Hematopoietic multipotent progenitor cell treated with erythropoietin and hydrocortisone succinate and interleukin-3 and kit ligand, for 17 days (in vitro differentiated cells): Measurements from ENCODE around the gene TADA2B.

Experiments
- DNase-seq: peaks from one replicate; pipeline ENCODE4 v3.0.0-alpha.2; 2015; ENCODE audit warnings: low spot score

Gene TADA2B

GRCh38 chr4:7043284-7044136, at the start of gene TADA2B:
Gene TADA2B (plus strand): TSS chr4:7043372. CDS start chr4:7043580, 208 bp downstream.
- DNase-seq = peak; percentile 59

DNA sequence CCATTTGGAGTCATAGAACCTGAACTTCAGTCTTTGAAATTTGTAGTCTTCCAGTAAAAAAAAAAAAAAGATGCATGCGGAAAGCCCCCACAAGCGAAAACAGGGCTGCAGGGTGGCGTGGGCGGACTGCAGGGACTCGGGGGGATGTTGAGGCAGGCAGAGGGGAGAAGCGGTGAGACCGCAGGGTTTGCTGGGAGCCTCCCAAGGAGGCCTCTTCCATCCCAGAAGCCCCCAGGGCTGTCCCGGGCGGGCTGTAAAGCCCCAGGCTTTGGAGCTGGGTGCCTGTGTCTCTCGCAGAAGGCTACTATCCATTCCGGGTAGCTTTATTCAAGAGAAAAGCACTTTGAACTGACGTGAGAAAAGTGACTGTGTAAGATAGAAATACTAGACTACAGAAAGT, 46.7 kb upstream of the TADA2B start:
- no peak for DNase-seq

DNA sequence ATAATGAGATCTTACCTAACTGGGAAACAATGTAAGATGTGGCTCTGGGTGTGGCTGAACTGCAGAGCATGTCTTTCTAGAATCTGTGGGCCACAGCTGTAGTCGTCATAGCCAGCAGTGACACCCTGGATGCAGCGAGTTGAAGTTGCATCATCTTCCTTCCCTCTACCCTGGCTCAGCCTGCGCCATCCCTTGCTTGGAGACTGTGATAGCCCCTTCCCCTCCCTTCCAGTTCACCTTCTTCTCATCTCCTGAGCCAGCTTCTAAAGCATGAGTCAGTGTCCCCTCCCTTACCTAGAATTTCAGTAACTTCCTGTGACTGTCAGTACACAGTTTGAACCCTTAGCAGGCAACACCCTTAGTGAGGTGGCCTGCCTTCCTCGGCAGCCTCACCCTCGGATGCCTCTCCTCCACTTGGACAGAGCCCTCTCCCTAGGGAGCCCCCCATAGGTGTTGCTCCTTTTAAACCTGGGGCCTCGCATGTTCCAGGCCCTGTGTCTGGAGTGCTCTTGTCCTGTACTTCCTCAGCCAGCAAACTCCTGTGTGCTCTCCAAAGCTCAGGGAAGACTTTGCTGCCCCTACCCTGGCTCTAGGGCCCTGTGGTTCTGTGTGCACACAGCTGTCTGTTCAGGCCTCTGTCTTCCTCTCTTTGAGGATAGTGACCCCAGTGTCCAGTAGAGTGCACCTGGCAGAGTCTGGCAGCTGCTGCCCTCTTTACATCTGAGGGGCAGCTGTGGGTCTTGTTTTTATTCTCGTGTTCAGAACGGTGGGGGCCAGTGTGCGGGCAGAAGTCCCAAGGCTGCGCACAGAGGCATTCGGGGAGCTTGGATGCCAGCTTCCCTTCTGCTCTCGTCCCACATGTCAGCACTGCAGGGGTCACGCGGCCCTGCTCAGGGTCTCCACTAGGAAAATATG, 43.7 kb upstream of the TADA2B start:
- peak; percentile 21 for DNase-seq

DNA sequence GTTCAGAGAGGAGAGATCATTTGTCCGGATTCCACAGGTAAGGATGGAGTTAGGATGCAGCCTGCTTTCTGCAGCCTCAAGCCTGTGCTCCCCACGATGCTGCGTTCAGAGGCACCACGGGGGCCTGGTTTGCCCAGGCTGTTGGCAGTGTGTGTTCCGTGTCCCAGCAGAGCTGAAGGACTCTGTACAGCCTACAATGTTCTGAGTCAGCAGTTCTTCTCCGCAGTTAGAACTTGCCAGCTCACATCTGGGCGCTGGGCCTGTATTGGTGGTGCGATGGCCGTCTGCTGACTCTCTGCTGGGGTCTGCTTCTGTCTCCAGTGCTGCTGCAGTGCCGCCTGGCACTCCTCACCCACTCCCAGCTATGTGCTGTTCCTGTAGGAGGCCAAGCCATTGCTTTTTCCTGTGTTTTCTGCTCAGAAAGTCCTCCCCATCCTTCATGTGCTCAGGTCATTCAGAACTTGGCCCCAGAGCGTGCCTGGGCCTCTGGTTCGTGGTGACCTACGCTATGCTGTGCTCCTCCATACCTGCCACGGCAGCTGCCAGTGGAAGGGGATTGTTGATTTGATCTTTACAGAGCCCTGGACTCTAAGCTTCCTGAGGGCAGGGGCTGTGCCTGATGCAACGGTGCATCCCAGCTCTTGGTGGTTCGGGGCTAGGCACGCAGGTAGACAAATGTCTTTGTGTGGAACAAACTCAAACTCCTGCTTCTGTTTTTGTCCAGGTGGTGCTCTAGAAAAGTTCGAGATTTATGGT, 42.6 kb upstream of the TADA2B start:
- DNase-seq = no peak

GRCh38 chr4:7001271-7001670, 41.9 kb upstream of the TADA2B start:
- DNase-seq = no peak

GRCh38 chr4:7002336-7002735, 40.8 kb upstream of the TADA2B start:
- no peak for DNase-seq

- no peak for DNase-seq
These were observed 39.8 kb upstream of the TADA2B start for GRCh38 chr4:7003176-7003878.

- no peak for DNase-seq
These were observed 39.3 kb upstream of the TADA2B start for GRCh38 chr4:7003879-7004240.

DNA sequence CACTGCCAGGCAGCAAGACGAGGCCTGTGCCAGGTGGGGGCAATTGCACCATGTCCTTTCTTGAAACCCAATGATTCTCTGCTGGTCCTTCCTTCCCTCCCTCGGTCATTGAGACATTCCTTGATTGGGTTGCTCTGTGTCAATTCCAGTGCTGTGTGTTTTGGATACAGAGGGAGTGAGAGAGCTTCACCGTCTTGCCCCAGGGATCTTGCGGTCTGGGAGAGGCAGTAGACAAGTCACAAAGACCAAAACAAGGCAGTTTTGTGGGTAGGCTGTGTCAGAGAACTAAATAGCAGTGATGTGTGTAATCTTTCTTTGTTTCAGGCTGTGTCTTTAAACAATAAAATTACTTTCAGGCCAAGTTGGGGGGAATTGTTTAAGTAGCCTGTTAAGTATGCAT, 38.8 kb upstream of the TADA2B start:
- DNase-seq = no peak

DNA sequence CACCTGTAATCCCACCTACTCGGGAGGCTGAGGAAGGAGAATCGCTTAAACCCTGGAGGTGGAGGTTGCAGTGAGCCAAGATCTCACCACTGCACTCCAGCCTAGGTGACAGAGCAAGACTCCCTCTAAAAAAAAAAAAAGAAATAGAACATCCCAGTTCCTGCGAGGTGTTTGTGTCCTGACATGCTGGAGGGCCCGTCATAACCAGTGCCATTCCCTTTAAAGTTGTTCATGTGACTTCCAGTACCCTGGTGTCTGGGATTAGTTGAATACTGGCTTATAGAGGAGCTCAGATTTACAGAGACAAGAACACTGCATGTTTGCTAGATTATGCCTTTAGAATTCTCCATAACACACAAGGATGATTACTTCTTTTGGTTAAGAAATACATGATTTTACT, 37.6 kb upstream of the TADA2B start:
- no peak for DNase-seq

GRCh38 chr4:7006411-7006810, 36.8 kb upstream of the TADA2B start:
- no peak for DNase-seq

DNA sequence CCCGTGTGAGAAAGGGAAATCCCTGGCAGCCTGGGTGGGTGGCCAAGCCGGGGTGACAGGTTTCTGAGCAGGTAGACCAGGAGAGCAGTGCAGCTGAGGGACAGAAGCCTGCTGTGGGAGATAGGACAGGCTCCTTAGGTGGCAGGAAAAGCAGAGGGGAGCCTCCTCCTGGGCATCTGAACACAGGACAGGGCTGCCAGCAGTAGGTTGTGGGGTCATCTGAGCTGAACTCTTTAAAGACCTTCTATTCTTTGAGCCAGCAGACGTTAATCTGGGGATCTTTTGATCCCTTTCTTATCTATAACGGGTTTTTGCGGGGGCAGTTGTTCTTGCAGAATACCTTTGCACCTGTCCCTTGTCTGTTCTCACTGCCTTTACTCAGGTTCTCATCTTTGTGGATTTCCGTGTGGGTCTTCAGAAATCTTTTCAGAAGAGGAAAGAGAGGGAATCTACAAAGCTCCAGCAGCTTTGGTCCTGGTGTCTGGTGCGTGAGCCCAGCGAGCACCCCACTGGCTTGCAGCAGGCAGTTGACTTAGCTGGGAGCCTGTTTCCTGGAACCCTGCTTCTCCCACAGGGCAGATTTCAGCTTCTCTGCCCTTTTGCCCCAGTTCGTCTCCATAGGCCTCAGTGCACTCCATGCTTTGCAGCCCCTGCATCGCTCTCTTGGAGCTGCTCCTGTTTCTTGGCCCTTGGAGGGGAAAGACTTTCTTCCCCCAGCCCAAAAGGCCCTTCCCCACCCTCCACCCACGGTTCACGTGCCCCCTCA, 35.8 kb upstream of the TADA2B start:
- DNase-seq = peak; percentile 27

- DNase-seq = no peak
These were observed 35.2 kb upstream of the TADA2B start for GRCh38 chr4:7007944-7008343.

GRCh38 chr4:7009564-7009963, 33.6 kb upstream of the TADA2B start:
- DNase-seq = no peak

DNA sequence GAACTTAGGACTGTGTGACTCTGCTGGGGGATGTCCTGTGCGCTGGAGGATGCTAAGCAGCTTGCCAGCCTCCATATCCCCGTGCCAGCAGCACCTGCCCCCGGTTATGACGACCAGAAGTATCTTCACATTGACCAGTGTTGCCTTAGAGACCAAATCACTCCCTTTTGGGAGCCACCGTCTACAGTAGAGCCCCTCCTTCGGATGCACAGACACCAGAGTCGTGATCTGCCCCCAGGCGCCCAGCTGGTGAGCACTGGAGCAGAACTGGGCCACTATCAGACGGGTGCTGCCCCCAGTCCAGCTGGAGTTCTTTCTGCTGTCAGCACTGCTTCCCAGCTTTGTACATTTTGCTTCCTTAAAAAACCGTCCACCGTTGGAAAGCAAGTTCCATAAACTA, 30.0 kb upstream of the TADA2B start:
- no peak for DNase-seq

DNA sequence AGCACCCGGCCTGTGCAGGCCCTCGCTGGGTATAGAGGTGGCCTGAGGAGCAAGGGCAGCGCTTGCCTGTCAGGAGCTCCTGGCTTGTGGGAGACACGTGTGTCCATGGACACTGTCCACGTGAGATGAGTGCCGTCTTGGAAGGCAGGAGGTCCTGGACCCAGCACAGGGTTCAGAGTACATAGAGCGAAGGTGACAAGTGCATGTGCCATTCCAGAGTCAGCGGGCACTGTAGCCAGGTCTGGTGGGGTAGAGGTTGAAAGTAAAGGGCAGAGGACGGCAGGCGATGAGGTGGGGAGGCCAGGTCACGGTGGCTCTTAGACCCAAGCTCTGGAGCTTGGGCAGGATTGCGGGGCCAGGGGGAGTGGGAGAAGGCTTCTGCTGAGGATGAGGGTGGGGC, 28.4 kb upstream of the TADA2B start:
- no peak for DNase-seq

DNA sequence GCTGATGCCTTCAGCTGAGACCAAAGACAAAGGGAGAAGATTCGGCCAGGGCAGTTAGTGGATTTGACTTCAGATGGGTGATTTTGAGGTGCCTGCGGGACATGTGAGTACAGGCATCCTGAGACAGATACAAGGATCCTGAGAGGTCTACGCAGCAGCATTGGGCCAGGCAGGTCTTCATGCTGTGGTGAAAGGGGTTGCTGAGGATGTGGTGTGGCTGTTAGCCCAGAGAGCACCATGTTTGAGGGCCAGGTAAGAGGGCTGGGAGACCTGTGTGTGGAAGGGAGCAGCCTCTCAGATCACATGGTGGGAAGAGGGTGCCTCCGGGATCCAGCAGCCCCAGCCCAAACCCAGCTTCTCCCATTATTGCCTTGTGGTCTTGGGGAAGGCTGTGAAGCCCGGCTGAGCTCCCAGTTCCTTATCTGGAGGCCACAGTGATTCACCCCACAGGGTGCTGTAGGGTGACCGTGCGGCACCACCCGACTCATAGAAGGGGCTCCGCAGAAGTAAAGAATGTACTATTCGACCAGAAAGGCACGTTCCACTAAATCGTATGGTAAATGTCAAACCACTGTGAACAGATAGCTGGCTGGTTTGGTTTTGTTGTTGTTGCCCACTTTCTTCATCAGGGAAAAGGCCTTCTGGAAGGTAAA, 27.7 kb upstream of the TADA2B start:
- DNase-seq = no peak

GRCh38 chr4:7016086-7016485, 27.1 kb upstream of the TADA2B start:
- no peak for DNase-seq

- no peak for DNase-seq
These were observed 26.7 kb upstream of the TADA2B start for GRCh38 chr4:7016512-7016911.

DNA sequence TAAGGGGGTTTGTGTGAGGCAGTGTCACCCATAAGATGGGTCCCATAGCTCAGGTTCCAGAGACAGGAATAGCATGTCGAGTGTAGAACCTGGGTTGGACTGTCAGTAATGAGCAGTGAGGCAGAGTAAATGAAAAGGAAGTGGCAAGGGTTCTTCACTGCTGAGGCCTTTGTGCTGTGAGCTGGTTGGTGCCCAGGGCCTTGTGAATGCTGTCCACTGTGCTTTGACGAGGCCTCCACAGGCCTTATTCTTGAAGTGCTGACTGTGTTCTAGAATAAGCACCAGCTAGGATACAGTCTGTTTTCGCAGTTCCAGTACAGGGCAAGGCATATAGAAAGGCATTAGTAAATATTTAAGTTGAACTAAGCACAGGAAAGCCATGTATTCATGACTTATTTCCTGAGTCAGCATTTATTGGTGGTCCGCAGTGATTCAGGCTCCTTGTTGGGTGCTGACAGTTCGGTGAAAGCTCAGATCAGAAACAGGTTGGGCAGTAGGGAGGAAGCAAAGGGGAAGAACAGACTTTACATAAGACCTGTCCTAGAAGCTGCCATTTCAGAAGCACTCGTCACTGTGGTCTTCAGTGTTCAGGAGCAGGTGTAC, 25.6 kb upstream of the TADA2B start:
- DNase-seq = no peak
